Measurements from ENCODE around the gene TEX9.

TEX9 gene

GRCh38 chr15:56473017-56473416 lies 107.8 kb downstream of the TEX9 start:
- POLR2A ChIA-PET = no interaction called here
- no peak for DNase-seq (ENCODE audit: low read depth, low spot score)
- CTCF ChIA-PET = no interaction called here
- TF ChIP-seq CTCF (IDR thresholded peaks at IDR 0.05; ENCODE audit: insufficient read depth, low read length, missing control alignments) = no peak
- H3K4me3 ChIP-seq (ENCODE audit: low read depth, low read length) = no peak overlapping the region

- TF ChIP-seq CTCF (IDR thresholded peaks at IDR 0.05; ENCODE audit: insufficient read depth, low read length, missing control alignments) = no peak
- ChIA-PET CTCF (no interaction called here), POLR2A (no interaction called here)
- DNase-seq (ENCODE audit: low read depth, low spot score) = no peak
- no peak overlapping the region for H3K4me3 ChIP-seq (ENCODE audit: low read depth, low read length)
Observed at GRCh38 chr15:56475351-56475750, 110.1 kb downstream of the TEX9 start.

All from AG04449 (cell line).